Measurements from ENCODE around the gene TBC1D10A.

- TF ChIP-seq POLR2A (IDR thresholded peaks at IDR 0.05) (no peak), CTCF (IDR thresholded peaks at IDR 0.05) (peak; percentile 97 to 100 (median 99))
These were observed 63.6 kb downstream of the TBC1D10A start for GRCh38 chr22:30262917-30263741.
